Suprapubic skin (tissue), 3 donors: ENCODE measurements around the gene TMEFF2.

Source experiments
- CTCF ChIP-seq, 2 donors: fragments of 200-600 bp in 1 of 2; fragments of 450-650 bp in 1 of 2; sonication (generic) in 1 of 2; IDR thresholded peaks; one replicate each; pipeline ENCODE4 v1.5.1; 2016 to 2019; ENCODE audit warnings: antibody characterized with exemption in 2 of 2, mild to moderate bottlenecking in 1 of 2, moderate library complexity in 1 of 2
- POLR2AphosphoS5 ChIP-seq, 3 donors: sonication (generic); formaldehyde crosslinking; IDR thresholded peaks; one replicate each; pipeline ENCODE4 v1.6.1; 2017; ENCODE audit warnings: antibody characterized with exemption in 3 of 3

- TF ChIP-seq CTCF (IDR thresholded peaks at IDR 0.05): no peak
- no peak for TF ChIP-seq POLR2AphosphoS5 (IDR thresholded peaks at IDR 0.05)
These were observed 67.3 kb downstream of the TMEFF2 start for GRCh38 chr2:192127434-192127833.
